ENCODE measurements around the gene LRRTM4.

GRCh38 chr2:77458216-77458615 lies 64.0 kb downstream of the LRRTM4 start:
- TF ChIP-seq, protein P1, sequence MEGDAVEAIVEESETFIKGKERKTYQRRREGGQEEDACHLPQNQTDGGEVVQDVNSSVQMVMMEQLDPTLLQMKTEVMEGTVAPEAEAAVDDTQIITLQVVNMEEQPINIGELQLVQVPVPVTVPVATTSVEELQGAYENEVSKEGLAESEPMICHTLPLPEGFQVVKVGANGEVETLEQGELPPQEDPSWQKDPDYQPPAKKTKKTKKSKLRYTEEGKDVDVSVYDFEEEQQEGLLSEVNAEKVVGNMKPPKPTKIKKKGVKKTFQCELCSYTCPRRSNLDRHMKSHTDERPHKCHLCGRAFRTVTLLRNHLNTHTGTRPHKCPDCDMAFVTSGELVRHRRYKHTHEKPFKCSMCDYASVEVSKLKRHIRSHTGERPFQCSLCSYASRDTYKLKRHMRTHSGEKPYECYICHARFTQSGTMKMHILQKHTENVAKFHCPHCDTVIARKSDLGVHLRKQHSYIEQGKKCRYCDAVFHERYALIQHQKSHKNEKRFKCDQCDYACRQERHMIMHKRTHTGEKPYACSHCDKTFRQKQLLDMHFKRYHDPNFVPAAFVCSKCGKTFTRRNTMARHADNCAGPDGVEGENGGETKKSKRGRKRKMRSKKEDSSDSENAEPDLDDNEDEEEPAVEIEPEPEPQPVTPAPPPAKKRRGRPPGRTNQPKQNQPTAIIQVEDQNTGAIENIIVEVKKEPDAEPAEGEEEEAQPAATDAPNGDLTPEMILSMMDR (conservative IDR thresholded peaks at IDR 0.05 in 1 of 2, IDR thresholded peaks at IDR 0.05 in 1 of 2; ENCODE audit: low read depth in 1 of 2, low read length in 2 of 2) = no peak
- TF ChIP-seq EZH2 (IDR thresholded peaks at IDR 0.05; ENCODE audit: low read length, missing control alignments) = no peak
